H9 (cell line): Measurements from ENCODE around the gene MCCC1. TPM values are rescaled to one million over a fixed set of nuclear protein-coding genes. Genes with fewer than 3 reads are reported as not detected.

Experiments
- DNase-seq: peaks from one replicate; pipeline ENCODE4 v3.0.0-alpha.2; 2017
- H2AFZ ChIP-seq: one replicate; pipeline ENCODE4 v1.6.1; 2013; ENCODE audit warnings: mild to moderate bottlenecking, low read length, control low read depth, moderate library complexity
- H2AK5ac ChIP-seq: 2 replicates; pipeline ENCODE4 v1.6.1; 2013; ENCODE audit warnings: low read length, control low read depth, mixed read lengths; ENCODE audit not compliant: insufficient read length
- H2BK120ac ChIP-seq: one replicate; pipeline ENCODE4 v1.6.1; 2013; ENCODE audit warnings: low read depth, mild to moderate bottlenecking, low read length, control low read depth, inconsistent platforms; ENCODE audit not compliant: poor library complexity, severe bottlenecking
- H2BK12ac ChIP-seq: 2 replicates; pipeline ENCODE4 v1.6.1; 2013; ENCODE audit warnings: low read length, control low read depth, mixed read lengths, low read depth; ENCODE audit not compliant: insufficient read length
- H2BK15ac ChIP-seq: 2 replicates; pipeline ENCODE4 v1.6.1; 2013; ENCODE audit warnings: low read depth, low read length, control low read depth
- H2BK20ac ChIP-seq: one replicate; pipeline ENCODE4 v1.6.1; 2013; ENCODE audit warnings: low read depth, mild to moderate bottlenecking, low read length, control low read depth, inconsistent platforms; ENCODE audit not compliant: poor library complexity, severe bottlenecking
- H2BK5ac ChIP-seq: 2 replicates; pipeline ENCODE4 v1.6.1; 2013; ENCODE audit warnings: low read length, control low read depth, mixed read lengths; ENCODE audit not compliant: insufficient read length
- H3K14ac ChIP-seq: 2 replicates; pipeline ENCODE4 v1.6.1; 2013; ENCODE audit warnings: low read length, control low read depth; ENCODE audit not compliant: insufficient read depth
- H3K18ac ChIP-seq: 2 replicates; pipeline ENCODE4 v1.6.1; 2013; ENCODE audit warnings: low read depth, mild to moderate bottlenecking, mixed read lengths, low read length, control low read depth; ENCODE audit not compliant: insufficient read length
- H3K23ac ChIP-seq: 2 replicates; pipeline ENCODE4 v1.6.1; 2013; ENCODE audit warnings: low read length, control low read depth, mixed read lengths, low read depth; ENCODE audit not compliant: insufficient read length
- H3K23me2 ChIP-seq: 2 replicates; pipeline ENCODE4 v1.6.1; 2013; ENCODE audit warnings: low read depth, mild to moderate bottlenecking, mixed read lengths, low read length, control low read depth; ENCODE audit not compliant: insufficient read length, poor library complexity, severe bottlenecking
- H3K27ac ChIP-seq: 2 replicates; pipeline ENCODE4 v1.5.1; 2013; ENCODE audit warnings: low read length, control low read depth, mixed read lengths, low read depth; ENCODE audit not compliant: insufficient read length
- H3K27me3 ChIP-seq: 2 replicates; pipeline ENCODE4 v1.6.1; 2013; ENCODE audit warnings: low read length, control low read depth, inconsistent platforms; ENCODE audit not compliant: insufficient read depth
- H3K4ac ChIP-seq: 2 replicates; pipeline ENCODE4 v1.6.1; 2013; ENCODE audit warnings: low read depth, mild to moderate bottlenecking, control low read depth, inconsistent platforms, low read length, moderate library complexity
- H3K4me1 ChIP-seq: 2 replicates; pipeline ENCODE4 v1.6.1; 2013; ENCODE audit warnings: low read length, control low read depth, inconsistent platforms; ENCODE audit not compliant: insufficient read depth
- H3K4me2 ChIP-seq: 2 replicates; pipeline ENCODE4 v1.6.1; 2013; ENCODE audit warnings: low read length, control low read depth, mixed read lengths; ENCODE audit not compliant: insufficient read length, insufficient read depth
- H3K56ac ChIP-seq: 2 replicates; pipeline ENCODE4 v1.6.1; 2013; ENCODE audit warnings: low read depth, mild to moderate bottlenecking, mixed read lengths, low read length, control low read depth; ENCODE audit not compliant: insufficient read length
- H3K79me1 ChIP-seq: 2 replicates; pipeline ENCODE4 v1.6.1; 2013; ENCODE audit warnings: low read depth, mild to moderate bottlenecking, moderate library complexity, low read length, control low read depth, inconsistent platforms; ENCODE audit not compliant: insufficient read depth, poor library complexity, severe bottlenecking
- H3K79me2 ChIP-seq: 2 replicates; pipeline ENCODE4 v1.6.1; 2013; ENCODE audit warnings: low read length, control low read depth, inconsistent platforms; ENCODE audit not compliant: insufficient read depth
- H3K9ac ChIP-seq: 2 replicates; pipeline ENCODE4 v1.6.1; 2013; ENCODE audit warnings: low read length, control low read depth, mixed read lengths; ENCODE audit not compliant: insufficient read length; ENCODE audit errors: extremely low read depth
- H3K9me3 ChIP-seq: one replicate; pipeline ENCODE4 v1.6.1; 2013; ENCODE audit warnings: low read depth, low read length, inconsistent platforms; ENCODE audit not compliant: control insufficient read depth
- H3T11ph ChIP-seq: one replicate; pipeline ENCODE4 v1.6.1; 2013; ENCODE audit warnings: mild to moderate bottlenecking, low read length, control low read depth, inconsistent platforms
- H4K20me1 ChIP-seq: one replicate; pipeline ENCODE4 v1.6.1; 2013; ENCODE audit not compliant: control insufficient read depth, insufficient read length, insufficient read depth
- H4K5ac ChIP-seq: 2 replicates; pipeline ENCODE4 v1.6.1; 2013; ENCODE audit warnings: low read depth, mild to moderate bottlenecking, mixed read lengths, low read length, control low read depth; ENCODE audit not compliant: insufficient read length
- H4K8ac ChIP-seq: replicated peaks from 2 replicates; pipeline ENCODE4 v1.6.1; 2013; ENCODE audit warnings: low read length, control low read depth, mixed read lengths, low read depth; ENCODE audit not compliant: insufficient read length
- H4K91ac ChIP-seq: 2 replicates; pipeline ENCODE4 v1.6.1; 2013; ENCODE audit warnings: low read depth, mild to moderate bottlenecking, moderate library complexity, mixed read lengths, low read length, control low read depth; ENCODE audit not compliant: insufficient read length
- H3K27ac Mint-ChIP-seq, 3 experiments: 2 replicates in 2 of 3; 3 replicates in 1 of 3; pipeline ENCODE4 v1.8.0; 2020 to 2021; ENCODE audit warnings: mixed read lengths in 3 of 3, mild to moderate bottlenecking in 1 of 3, moderate library complexity in 1 of 3
- H3K27me3 Mint-ChIP-seq: 2 replicates; pipeline ENCODE4 v1.8.0; 2021; ENCODE audit warnings: low read depth, mild to moderate bottlenecking, moderate library complexity, mixed read lengths
- H3K36me3 Mint-ChIP-seq, 3 experiments: 2 replicates in 2 of 3; 3 replicates in 1 of 3; pipeline ENCODE4 v1.8.0; 2020 to 2021; ENCODE audit warnings: low read depth in 3 of 3, mixed read lengths in 3 of 3; ENCODE audit not compliant: insufficient read depth in 1 of 3
- H3K4me1 Mint-ChIP-seq, 2 experiments: 2 replicates each; pipeline ENCODE4 v1.8.0; 2020; ENCODE audit warnings: mixed read lengths in 2 of 2
- H3K4me3 Mint-ChIP-seq, 2 experiments: 2 replicates in 1 of 2; 3 replicates in 1 of 2; pipeline ENCODE4 v1.8.0; 2020 to 2021; ENCODE audit warnings: mild to moderate bottlenecking in 2 of 2, mixed read lengths in 2 of 2, moderate library complexity in 1 of 2
- H3K9me3 Mint-ChIP-seq, 2 experiments: 2 replicates in 1 of 2; 3 replicates in 1 of 2; pipeline ENCODE4 v1.8.0; 2020; ENCODE audit warnings: mild to moderate bottlenecking in 2 of 2, mixed read lengths in 2 of 2, moderate library complexity in 1 of 2
- WGBS: extraction: QIAGEN DNeasy Blood & Tissue Kit; methylation state at CpG from one replicate; pipeline ENCODE4 v1.1.7; 2013; ENCODE audit warnings: missing lambda C conversion rate, low lambda C conversion rate, mixed read lengths; ENCODE audit not compliant: insufficient read length; ENCODE audit errors: extremely low coverage; 5-methylcytosine and 5-hydroxymethylcytosine counted together
- total RNA-seq: library from RNA; stranded (reverse); gene quantifications from 2 replicates; pipeline ENCODE4 v1.2.1, GENCODE V29; 2021
- TF ChIP-seq, protein P1 (sequence below): fragments of 200-600 bp; sonication (generic); conservative IDR thresholded peaks from 3 replicates; pipeline ENCODE4 v1.8.0; 2021; ENCODE audit warnings: antibody characterized with exemption, mild to moderate bottlenecking

Gene MCCC1
- total RNA-seq, 1 experiment from 2014 or later: 18.3 TPM

GRCh38 chr3:182980204-182981037 lies 118.9 kb downstream of the MCCC1 start, which contains the start of gene DCUN1D1:
TSS of gene DCUN1D1 (minus strand) at chr3:182980538. CDS start at chr3:182980489, 49 bp downstream.
- H4K91ac ChIP-seq: no peak within 1 kb of the TSS
- H3K56ac ChIP-seq: no peak within 1 kb of the TSS
- H3K27ac Mint-ChIP-seq: peak within 1 kb of the TSS; percentile 56 to 96 (median 63)
- peak; percentile 86 for DNase-seq
- H3K18ac ChIP-seq: peak within 1 kb of the TSS; percentile 70
- no peaks in the 10 kb centered on the region for H3K79me1 ChIP-seq
- no peak within 1 kb of the TSS for H3K23ac ChIP-seq
- peak within 1 kb of the TSS; percentile 92 to 94 for H3K4me3 Mint-ChIP-seq
- H4K20me1 ChIP-seq: no peaks in the 10 kb centered on the region
- H3K4me2 ChIP-seq: peak within 1 kb of the TSS; percentile 65
- no peak within 1 kb of the TSS for H2BK12ac ChIP-seq
- H3T11ph ChIP-seq: no peak within 1 kb of the TSS
- no peaks in the 10 kb centered on the region for H3K23me2 ChIP-seq
- no peaks in the 10 kb centered on the region for H3K36me3 Mint-ChIP-seq
- no peak within 1 kb of the TSS for H2AFZ ChIP-seq
- no peaks in the 10 kb centered on the region for H3K27me3 ChIP-seq
- no peaks in the 10 kb centered on the region for H3K9me3 ChIP-seq
- H2BK5ac ChIP-seq: no peak within 1 kb of the TSS
- peak within 1 kb of the TSS; percentile 81 for H3K9ac ChIP-seq
- TF ChIP-seq, protein P1, sequence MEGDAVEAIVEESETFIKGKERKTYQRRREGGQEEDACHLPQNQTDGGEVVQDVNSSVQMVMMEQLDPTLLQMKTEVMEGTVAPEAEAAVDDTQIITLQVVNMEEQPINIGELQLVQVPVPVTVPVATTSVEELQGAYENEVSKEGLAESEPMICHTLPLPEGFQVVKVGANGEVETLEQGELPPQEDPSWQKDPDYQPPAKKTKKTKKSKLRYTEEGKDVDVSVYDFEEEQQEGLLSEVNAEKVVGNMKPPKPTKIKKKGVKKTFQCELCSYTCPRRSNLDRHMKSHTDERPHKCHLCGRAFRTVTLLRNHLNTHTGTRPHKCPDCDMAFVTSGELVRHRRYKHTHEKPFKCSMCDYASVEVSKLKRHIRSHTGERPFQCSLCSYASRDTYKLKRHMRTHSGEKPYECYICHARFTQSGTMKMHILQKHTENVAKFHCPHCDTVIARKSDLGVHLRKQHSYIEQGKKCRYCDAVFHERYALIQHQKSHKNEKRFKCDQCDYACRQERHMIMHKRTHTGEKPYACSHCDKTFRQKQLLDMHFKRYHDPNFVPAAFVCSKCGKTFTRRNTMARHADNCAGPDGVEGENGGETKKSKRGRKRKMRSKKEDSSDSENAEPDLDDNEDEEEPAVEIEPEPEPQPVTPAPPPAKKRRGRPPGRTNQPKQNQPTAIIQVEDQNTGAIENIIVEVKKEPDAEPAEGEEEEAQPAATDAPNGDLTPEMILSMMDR: no peak
- H3K4me1 Mint-ChIP-seq: peaks cover 25 to 33% of the 10 kb centered on the region in 2 experiments
- H3K14ac ChIP-seq: peak within 1 kb of the TSS; percentile 74
- no CpG with 5 or more reads among the region's 106 CpGs for WGBS
- H2AK5ac ChIP-seq: no peak within 1 kb of the TSS
- H3K27ac ChIP-seq: no peak within 1 kb of the TSS
- no peak within 1 kb of the TSS for H4K8ac ChIP-seq
- H3K79me2 ChIP-seq: peaks cover 15% of the 10 kb centered on the region; the same call in 1 of the 2 replicates
- no peak within 1 kb of the TSS for H3K4ac ChIP-seq
- H4K5ac ChIP-seq: no peak within 1 kb of the TSS
- H3K9me3 Mint-ChIP-seq: no peaks in the 10 kb centered on the region
- no peak within 1 kb of the TSS for H2BK20ac ChIP-seq
- H2BK15ac ChIP-seq: no peak within 1 kb of the TSS
- no peaks in the 10 kb centered on the region for H3K27me3 Mint-ChIP-seq
- no peak within 1 kb of the TSS for H2BK120ac ChIP-seq
- peaks cover 4% of the 10 kb centered on the region; the same call in 1 of the 2 replicates for H3K4me1 ChIP-seq
